GM19468 (cell line): ENCODE data around the gene FTO.

Experiments
- ATAC-seq: cut with Tn5 transposase; IDR thresholded peaks from one replicate; pipeline ENCODE4 v1.9.1; 2021; ENCODE audit warnings: mild to moderate bottlenecking, moderate library complexity, moderate number of reproducible peaks; ENCODE audit not compliant: unreplicated experiment; ENCODE audit errors: extremely low read depth

FTO gene

GRCh38 chr16:54160939-54161897 lies 457.3 kb downstream of the FTO start:
- no peak for ATAC-seq

DNA sequence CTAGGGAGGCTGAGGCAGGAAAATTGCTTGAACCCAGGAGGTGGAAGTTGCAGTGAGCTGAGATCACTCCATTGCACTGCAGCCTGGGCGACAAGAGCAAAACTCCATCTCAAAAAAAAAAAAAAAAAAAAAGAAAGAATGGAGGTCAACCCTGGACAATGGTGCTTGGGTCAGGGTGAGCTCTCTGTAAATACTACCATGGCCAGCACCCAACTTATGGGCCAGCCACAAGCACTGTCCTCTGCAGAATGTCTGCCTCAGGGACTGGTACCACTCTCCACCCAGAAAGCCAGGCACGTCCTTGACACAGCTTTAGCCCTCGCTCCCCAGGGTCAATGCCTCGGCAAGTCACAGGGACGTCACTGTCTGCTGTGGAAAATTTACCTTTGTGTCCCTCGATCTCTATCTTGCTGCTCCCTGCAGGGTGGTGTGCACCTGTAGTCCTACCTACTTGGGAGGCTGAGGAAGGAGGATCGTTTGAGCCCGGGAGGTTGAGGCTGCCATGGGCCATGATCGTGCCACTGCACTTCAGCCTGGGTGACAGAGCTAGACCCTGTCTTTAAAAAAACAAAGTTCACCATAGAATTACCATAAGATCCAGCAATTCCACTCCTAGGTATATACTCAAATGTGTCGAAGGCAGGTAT lies 459.4 kb downstream of the FTO start:
- ATAC-seq: no peak

- ATAC-seq: no peak
These were observed 460.8 kb downstream of the FTO start for GRCh38 chr16:54164789-54165173.

GRCh38 chr16:54165174-54165911 lies 461.4 kb downstream of the FTO start:
- no peak for ATAC-seq

DNA sequence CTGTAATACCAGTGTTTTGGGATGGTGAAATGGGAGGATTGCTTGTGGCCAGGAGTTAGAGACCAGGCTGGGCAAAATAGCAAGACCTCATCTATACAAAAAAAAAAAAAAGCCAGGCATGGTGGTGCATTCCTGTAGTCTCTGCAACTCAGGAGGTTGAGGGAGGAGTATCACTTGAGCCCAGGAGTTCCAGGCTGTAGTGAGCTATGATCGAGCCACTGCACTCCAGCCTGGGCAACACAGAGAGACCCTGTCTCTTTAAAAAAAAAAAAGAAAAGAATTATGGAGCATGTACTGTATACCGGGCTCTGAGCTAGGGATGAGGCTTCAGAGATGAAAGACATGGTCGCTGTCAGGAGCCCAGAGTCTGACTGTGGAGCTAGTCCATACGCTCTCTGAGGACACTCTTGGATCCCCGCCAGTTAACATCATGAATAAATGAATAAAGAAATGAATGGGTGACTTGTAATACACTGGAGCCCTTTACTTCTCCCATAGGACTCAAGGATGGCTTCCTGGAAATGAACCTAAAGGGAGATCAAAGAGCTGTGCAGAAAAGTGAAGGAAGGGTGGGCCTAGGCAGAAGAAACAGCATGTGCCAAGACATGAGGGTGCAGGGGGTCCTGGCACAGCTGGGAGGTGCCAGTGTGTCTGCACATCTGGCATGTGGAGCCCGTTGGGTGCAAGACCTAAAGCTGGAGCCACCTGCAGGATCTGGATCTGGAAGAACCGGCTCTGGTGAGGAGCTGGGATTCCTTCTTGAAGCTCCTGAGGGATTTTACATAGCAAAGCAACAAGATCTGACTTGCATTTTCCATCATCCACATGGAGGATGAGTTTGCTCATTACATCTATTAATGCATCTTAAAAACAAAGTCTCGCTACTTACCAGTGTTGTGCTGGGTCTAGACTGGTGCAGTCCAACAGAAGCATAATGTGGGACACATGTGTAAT lies 462.2 kb downstream of the FTO start:
- no peak for ATAC-seq

DNA sequence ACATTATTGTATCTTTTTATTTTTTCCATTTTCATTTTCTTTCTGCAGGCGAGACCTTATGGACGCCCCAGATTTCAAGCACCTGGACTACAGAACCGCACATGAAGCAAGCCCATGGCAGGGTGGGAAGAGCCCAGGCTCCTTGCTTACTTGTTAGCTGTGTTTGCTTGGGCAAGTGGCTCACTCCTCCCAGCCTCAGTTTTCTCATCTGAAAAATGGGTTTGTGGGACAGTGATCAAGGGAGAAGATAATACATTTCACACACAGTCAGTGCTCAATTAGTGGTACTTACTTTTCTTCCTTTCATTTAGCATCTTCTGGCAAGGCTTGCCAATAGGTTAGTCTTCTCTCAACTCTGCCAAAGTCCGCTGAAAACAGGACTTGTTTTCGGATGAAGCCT lies 465.2 kb downstream of the FTO start:
- ATAC-seq: no peak

DNA sequence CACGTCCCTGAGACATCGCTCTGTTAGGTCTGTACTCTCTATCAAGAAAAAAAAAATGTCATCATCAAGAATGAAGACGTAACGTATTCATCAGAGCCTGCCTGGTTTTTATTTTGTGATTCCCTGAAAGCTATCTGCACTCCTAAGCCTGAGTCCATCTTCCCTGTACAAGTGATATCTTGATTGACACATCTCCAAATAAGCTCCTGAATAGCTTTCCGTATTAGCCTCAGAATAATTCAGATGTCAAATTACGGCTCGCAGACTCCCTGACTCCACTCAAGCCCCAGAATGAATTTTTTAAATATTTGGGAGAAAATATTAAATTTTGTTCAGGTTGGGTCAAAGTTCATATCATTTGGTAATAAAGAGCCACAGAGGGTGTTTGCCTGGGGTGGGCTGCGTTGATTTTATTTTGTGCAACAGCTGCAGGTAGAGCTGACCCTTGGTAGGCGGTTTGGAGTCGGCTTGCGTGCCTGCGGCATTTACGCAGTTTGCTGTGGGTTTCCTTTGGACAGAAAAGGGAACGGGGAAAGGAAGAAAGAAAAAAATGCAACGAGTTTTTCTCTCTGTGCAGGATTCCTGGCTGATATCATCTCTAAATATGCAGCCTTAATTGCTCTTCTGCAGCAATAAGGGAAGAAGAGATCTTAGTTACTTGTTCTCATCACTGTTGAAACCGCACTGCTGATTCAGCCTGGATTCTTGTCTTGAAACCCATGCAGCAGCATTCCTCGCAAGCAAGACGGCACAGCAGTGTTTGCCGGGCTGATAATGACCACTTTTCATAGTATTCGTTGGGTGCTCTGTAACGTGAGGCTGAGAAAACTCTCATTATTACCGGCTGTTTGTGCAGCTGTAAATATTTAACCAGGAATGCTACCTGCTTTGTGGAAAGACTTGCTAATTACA lies 467.9 kb downstream of the FTO start:
- ATAC-seq: no peak

GRCh38 chr16:54173490-54173889 lies 469.5 kb downstream of the FTO start:
- ATAC-seq: no peak

DNA sequence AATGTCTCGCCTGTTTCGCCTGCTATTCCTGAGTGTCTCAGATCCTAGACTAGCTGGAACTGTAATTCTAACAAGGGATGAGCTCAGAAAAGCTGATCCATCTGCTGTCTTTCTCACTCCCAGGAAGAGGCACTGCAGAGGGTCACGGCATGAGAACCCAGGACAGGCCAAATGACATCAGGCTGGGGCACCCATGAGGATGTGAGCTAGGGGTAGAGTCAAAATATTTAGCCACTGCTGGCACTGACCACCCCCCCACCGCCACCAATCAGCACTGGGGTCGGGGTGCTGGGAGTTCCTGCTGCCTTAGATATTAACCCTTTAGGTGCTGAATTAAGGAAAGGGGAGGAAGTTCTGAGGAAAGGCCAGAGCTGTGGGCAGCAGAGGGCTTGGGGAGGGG lies 470.2 kb downstream of the FTO start:
- no peak for ATAC-seq

DNA sequence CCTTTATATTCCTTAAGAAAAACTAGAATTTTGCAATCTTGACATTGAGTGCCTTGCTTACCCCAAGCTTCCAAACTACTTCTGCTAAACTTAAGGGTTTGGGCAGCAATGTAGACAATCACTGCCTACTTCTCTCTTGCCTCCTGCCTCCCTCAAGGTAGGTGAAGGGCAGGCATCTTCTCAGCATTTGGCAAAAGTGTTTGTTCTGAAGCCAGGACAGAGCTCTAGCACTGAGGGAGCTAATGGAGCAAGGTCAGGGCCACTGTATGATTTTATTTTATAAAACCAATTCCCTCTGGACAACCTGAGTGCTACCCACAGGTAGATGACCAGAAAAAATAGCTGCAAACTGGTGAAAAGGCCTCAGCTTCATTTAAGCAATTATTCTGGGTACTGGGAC lies 470.8 kb downstream of the FTO start:
- no peak for ATAC-seq

DNA sequence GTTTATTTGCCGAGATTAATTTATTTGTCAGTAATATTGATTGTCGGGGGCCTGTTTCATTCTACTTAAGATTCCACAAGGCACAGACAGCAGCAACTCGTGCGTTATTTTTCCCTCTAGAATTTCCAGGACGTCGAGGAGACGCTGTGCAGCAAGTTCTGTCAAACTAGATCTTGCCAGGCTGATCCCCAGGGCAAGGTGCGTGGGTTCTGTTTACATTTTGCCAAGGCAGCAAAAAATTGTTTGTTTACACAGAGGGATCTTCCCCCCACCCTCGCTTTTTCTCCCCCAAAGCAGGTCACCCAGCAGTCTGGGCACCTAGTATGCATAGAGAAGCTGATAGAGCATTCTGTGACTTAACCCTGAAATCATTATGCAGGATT lies 471.2 kb downstream of the FTO start:
- ATAC-seq: no peak

DNA sequence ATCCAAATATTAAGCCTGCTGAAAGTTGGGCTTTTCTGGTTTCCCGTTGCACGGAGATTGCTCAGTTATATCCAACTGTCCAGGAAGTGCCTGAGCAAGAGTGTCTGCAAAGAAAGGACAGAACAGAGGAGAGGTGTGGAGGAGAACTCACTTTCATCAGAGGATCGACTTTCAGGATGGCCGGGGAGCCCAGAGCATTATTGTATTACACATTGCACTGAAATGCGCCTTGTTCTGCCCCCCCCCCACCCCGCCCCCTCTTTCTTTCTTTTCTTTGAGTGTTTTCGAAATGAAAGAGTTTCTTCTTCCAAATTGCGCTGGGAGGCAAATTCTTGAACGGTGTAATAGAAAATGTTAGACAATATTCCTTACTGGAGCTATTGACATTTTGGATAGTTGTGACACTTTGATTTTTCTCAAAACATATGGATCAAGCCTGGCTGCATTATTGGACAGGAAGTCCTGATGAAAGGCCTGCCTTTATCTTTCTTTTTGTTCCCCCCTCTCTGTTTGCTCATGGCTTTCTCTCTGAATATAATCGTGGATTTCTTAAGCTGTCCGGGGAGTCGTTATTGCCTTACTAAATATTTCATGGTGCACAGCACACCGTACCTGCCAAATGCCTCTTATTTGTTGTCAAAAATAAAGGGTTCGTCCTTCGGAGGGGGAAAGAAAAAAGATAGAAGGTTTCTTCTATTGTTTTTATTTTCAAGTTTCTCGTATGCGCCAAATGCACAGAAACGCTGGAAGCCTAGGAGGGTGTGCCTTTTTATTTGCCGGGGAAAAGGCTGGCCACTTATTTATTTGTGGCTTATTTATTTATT lies 471.8 kb downstream of the FTO start:
- ATAC-seq: no peak

DNA sequence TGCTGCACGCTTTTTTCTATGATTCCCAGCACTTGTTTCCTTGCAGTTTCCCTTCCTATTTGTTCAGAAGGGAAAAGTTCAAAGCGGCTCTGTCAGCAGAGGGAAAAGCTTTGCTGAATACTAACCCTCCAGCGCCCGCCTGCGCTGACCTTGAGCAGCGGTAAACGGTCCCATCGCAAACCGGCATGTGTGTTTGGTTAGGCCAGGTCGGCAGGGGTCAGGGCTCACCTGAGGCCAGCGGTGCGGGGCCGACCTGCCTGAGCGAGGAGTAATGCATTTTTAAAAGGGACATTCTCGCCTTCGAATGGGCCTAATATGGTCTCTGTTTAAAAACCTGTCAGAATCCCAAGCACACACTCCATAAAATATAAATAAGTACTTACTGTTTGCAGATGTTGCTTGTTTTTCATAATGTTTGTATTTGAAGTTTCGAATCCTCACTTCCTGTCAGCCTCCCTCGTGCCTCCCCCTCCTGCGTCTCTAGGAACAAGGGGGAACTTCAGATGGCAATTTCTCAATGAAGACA lies 472.5 kb downstream of the FTO start:
- no peak for ATAC-seq

GRCh38 chr16:54177052-54177861 lies 473.3 kb downstream of the FTO start:
- no peak for ATAC-seq

GRCh38 chr16:54177862-54178477 lies 474.0 kb downstream of the FTO start:
- no peak for ATAC-seq

GRCh38 chr16:54178478-54178976 lies 474.6 kb downstream of the FTO start:
- ATAC-seq: no peak
